NB4 (cell line): Measurements from ENCODE around the gene CDH16.

Experiments
- DNase-seq: peaks from one replicate; pipeline ENCODE4 v3.0.0; 2010; ENCODE audit warnings: low read depth
- H3K4me3 ChIP-seq: one replicate; pipeline ENCODE4 v1.5.1; 2011; ENCODE audit warnings: mild to moderate bottlenecking, low read depth, low read length, moderate library complexity
- CTCF ChIP-seq: IDR thresholded peaks from one replicate; pipeline ENCODE4 v1.5.1; 2012; ENCODE audit warnings: low read depth, low read length
- MAX ChIP-seq: IDR thresholded peaks from 2 replicates; pipeline ENCODE4 v1.6.1; 2011; ENCODE audit warnings: low read depth, low read length
- MYC ChIP-seq: IDR thresholded peaks from 2 replicates; pipeline ENCODE4 v1.6.1; 2011; ENCODE audit warnings: low read depth, low read length
- POLR2A ChIP-seq: IDR thresholded peaks from 2 replicates; pipeline ENCODE4 v1.6.1; 2011; ENCODE audit warnings: mild to moderate bottlenecking; ENCODE audit not compliant: insufficient read length; ENCODE audit errors: extremely low read depth

The CDH16 gene

GRCh38 chr16:66902648-66903543, 15.8 kb downstream of the CDH16 start:
- no peak for DNase-seq
- TF ChIP-seq POLR2A: no peak
- TF ChIP-seq MYC: no peak
- TF ChIP-seq CTCF: no peak
- TF ChIP-seq MAX: no peak
- no peak overlapping the region for H3K4me3 ChIP-seq

- no peak for DNase-seq
- TF ChIP-seq POLR2A (no peak), MYC (no peak), CTCF (no peak), MAX (no peak)
- H3K4me3 ChIP-seq: no peak overlapping the region
Observed at GRCh38 chr16:66901626-66902025, 17.1 kb downstream of the CDH16 start.

GRCh38 chr16:66900721-66901441, 17.8 kb downstream of the CDH16 start:
- TF ChIP-seq MAX: no peak
- no peak for TF ChIP-seq MYC
- TF ChIP-seq CTCF: no peak
- TF ChIP-seq POLR2A: no peak
- no peak overlapping the region for H3K4me3 ChIP-seq
- no peak for DNase-seq

- peak; percentile 36 for DNase-seq
- no peak overlapping the region for H3K4me3 ChIP-seq
- TF ChIP-seq MYC: no peak
- TF ChIP-seq MAX: no peak
- no peak for TF ChIP-seq POLR2A
- TF ChIP-seq CTCF: no peak
Observed at GRCh38 chr16:66899945-66900710, 18.6 kb downstream of the CDH16 start.

- H3K4me3 ChIP-seq: no peak overlapping the region
- TF ChIP-seq POLR2A (no peak), MAX (no peak), CTCF (no peak), MYC (no peak)
- DNase-seq: no peak
Observed at GRCh38 chr16:66899310-66899944, 19.3 kb downstream of the CDH16 start.
